ENCODE measurements around the gene KCNE5.
"Not testable (repeated sequence)": the region's sequence is repeated elsewhere in the genome, so short reads cannot be mapped to it uniquely, and the experiment has no call there.

- TF ChIP-seq CTCF (conservative IDR thresholded peaks at IDR 0.05 in 1 of 2, IDR thresholded peaks at IDR 0.05 in 1 of 2; ENCODE audit: extremely low read depth in 1 of 2, insufficient read depth in 1 of 2, low read depth in 1 of 2, low read length in 2 of 2); EZH2 (IDR thresholded peaks at IDR 0.05; ENCODE audit: borderline replicate concordance, low read length): not testable (repeated sequence)
These were observed 48.9 kb downstream of the KCNE5 start for GRCh38 chrX:109576083-109576482.
